22Rv1 (cell line): ENCODE measurements around the gene CDCA5.

Experiments used
- CTCF ChIP-seq: fragments of 450-650 bp; IDR thresholded peaks from 2 replicates; pipeline ENCODE4 v1.5.1; 2017; ENCODE audit warnings: mild to moderate bottlenecking
- ZFX ChIP-seq: fragments of 450-650 bp; IDR thresholded peaks from 2 replicates; pipeline ENCODE4 v1.6.1; 2017; ENCODE audit warnings: antibody characterized with exemption, borderline replicate concordance

GRCh38 chr11:65034423-65034822 is 49.4 kb downstream of the CDCA5 start:
- TF ChIP-seq CTCF (no peak), ZFX (no peak)
